Measurements from ENCODE around the gene PLCB4.

The PLCB4 gene

DNA sequence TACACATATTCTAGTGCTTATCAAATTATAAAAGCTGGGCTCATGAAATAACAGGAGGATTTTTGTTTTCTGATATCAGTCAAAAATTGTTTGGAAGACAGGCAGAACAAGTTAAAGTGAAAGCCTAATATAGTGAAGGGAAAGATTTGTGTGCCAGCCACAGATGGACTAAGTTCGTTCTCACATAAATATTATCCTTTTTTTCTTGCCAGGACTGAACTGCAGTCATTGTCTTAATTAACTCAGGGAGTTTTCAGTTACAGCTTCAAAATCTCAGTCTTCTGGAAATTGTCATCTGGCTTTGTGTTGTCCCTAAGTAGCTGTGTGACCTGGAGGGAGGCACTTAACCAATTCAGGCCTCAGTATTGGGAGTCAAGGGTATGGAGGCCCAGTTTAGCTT, 40.7 kb downstream of the PLCB4 start:
- no peak for DNase-seq

DNA sequence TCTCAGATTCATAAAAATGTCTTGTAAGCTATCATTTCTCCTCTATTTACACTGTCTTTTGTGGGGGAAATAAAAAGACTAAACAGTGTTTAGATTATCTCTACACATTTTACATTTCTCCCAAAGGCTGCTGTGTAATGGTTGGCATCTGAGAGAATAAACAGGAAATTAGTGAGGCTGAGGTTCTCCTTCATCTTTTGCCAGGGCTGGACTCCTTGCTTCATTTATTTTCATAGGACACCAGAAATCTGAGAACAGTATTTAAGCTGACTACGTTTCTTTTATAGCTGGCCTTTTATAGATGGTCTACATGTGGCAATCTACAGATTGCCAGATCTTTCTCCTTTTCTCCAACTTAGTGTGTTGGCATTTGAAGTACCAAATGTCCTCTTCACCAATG, 41.5 kb downstream of the PLCB4 start:
- no peak for DNase-seq

DNA sequence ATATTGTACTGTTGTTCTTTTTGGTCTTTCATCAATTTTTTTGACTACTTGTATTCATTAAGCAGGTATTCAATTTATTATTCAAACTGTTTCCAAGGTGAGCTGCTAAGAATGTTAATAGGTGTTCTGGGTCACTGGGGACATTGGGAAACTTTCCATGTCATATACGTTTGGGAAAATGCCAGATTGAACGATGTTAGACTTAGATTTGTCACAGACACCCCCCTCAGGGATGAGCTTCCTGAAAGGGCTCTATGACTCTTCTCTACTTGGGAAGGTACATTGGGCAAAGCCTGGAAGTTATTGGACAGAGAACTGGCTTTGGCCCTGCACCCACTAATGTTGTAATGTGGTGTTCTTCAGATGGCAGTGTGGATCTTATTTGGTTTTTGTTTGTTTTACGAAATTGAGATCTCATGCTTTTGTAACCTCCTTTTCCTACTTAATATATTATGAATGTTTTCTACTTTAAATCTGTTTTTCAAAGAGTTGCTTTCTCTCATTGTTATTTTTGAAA, 42.1 kb downstream of the PLCB4 start:
- DNase-seq: no peak

DNA sequence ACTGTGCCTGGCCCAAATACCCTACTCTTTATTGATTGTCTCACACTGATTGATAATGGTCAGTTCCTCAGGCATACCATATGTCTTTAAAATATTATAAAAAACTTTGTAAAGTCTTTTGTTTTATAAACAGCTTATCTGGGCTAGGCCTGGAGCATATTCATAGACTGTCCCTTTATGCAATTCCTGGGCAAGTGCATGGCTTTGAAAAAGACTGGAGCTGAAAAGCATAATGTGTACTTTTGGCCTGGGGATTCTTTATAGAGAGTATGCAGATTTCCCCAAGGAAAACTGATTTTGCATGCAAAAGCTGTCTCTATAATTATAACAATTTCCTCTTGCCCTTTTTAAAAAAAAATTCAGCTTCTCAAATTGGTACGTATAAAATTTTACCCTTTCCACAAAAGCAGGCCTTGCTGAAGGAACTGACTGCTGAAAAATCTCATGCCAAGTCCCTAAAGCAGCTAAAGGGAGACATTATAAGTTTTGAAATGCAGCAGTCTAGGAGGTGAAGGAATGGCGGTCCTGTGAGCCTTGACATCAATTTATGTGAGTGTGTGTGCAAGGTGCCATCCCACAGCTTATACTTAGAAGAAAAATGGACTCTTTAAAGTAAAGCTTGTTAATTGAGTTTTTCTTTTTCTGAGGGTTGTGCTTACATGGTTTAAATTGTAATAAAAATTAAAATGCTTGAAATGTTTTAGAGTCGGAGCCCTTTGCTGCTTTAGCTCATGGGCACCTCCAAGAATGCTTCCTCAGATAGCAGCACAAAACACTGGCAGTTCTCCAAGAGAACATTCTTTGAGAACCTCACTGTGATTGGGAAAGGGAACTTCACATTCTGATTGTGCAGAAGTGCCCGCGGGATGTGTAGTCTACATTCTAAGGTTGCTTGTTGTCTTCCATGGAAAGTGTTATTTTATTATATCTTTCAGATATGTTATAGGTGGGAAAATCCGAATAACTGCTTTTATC, 43.9 kb downstream of the PLCB4 start:
- no peak for DNase-seq

DNA sequence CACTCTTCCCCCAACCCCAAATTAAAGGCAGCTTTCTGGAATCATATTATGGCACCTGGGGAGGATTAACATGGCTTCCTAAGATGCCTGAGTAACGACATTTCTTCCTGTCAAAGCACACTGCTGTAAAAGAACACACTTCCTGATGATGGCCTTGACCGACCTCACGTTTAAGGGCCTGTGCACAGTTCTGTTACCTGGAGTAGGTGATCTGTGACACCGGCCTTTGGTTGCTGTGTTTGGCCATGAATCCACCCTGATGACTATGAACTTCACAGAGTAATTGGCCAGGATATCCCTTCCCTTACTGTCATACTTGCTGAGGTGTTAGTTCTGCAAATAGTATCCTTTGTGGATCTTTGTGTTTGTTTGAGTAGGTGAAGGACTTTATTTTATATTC, 45.8 kb downstream of the PLCB4 start:
- DNase-seq: no peak

DNA sequence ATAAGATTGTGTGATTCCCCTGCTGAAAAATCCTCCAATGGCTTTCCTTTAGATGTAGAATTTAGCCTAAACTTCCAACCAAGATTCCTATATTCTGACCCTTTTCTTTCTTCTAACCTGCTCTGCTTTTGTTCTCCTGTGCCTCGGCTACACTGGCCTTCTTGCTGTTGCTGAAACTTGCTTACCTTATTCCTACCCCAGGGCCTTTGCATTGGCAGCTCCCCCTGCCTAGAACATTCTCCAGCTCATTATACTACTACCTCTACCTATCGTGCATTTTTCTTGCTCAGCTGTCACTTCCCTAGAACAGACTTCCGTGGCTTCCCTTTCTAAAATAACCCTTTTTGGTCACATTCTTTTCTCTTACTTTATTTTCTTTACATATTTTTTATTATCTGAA, 48.7 kb downstream of the PLCB4 start:
- no peak for DNase-seq

DNA sequence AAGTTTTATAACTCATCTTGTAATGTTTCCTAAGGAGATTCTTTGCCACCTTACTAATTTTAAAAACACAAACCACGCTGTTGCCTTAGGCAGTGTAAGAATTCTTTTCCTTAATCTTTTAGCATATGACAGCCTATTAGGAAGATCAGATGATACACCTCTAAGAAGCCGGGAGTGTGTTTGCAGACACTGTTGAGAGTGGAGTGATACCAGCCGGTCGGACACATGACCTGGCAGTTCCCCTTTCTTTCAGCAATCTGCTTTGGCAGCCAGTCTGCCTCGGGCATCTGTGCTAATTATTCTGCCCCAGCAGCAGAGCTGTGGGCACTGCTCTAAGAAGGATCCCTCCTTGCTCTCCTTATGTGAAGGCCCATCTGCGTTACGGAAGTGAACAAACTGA, 50.9 kb downstream of the PLCB4 start:
- no peak for DNase-seq

DNA sequence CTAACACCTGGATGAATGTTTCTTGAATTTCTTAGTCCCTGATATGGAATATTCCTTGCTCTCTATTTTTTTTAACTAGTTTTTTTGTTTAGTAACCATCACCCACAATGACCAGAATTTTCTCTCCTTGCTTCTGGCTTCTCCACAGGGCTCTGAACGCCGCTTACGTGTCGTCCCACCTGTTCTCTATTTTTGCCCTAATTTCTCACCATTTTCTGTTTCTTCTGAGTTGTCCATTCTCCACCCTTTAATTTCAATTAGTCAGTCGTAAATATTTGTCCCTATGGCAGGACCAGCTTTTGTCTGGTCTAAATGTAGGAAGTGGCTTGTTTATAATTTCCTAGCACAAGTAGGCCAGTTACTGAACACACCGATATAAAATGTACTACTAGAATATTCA, 52.3 kb downstream of the PLCB4 start:
- DNase-seq: no peak

DNA sequence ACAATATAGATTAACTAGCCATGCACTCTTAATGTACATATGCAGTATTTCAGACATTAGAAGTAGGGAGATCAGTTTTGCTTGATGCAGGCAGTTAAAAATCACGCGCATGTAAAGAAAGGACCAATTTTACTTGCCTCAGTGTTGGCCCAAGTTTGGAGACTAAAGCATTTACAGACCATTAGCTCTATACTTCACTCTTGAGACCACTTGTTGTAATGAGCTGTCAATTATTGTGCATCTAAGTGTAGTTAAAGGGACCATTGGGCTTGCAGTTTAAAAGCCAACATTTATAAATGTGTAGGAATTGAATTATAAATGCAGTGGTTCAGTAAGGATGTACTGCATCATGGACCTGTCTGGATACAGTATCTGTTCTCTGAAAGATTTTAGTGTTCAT, 53.7 kb downstream of the PLCB4 start:
- no peak for DNase-seq

DNA sequence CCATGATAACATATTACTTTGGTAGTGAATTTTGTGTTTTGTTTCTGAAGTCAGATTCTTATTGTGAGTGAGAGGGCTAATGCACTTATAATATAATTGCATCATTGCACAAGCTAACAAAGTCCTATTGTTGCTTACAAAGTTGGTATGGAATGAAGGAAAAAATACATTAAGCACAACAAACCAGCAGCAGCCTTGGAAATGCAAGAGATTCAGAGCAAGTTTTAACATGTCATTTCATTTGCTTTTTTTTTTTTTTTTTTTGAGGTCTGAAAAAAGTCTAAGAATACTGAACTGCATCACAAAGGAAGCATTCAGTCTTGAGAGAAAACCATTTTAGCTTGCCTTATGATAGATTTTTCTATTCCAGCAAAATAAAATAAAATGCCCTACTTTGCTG, 57.6 kb downstream of the PLCB4 start:
- DNase-seq: no peak

DNA sequence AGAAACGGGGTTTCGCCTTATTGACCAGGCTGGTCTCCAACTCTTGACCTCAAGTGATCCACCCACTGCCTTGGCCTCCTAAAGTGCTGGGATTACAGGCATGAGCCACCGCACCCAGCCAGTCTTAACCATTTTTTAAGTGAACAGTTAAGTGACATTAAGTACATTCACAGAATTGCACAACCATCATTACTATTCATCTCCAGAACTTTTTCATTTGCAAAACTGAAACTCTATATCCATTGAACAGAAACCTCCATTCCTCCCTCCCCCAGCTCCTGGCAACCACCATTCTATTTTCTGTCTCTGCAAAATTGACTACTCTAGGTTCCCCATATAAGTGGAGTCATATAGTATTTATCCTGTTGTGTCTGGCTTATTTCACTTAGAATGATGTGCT, 59.7 kb downstream of the PLCB4 start:
- no peak for DNase-seq

DNA sequence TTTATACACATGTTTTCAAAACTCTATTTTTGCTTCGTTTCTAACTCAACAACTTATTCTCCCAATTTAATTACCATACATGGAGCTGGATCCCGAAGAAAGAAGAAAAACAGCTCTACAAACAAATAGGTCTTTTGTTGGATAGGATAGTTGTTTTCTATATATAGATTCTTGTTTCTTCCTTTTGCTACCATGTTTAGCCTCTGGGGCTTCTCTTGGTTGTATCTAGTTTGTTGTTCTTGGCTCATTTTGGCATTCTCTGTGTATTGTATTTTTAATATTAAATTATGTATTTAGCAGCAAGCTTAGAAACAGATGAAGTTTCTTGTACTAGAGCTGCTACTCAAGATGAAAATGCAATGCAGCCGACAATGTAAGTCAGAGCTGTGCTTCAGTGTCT, 60.9 kb downstream of the PLCB4 start:
- DNase-seq: no peak

DNA sequence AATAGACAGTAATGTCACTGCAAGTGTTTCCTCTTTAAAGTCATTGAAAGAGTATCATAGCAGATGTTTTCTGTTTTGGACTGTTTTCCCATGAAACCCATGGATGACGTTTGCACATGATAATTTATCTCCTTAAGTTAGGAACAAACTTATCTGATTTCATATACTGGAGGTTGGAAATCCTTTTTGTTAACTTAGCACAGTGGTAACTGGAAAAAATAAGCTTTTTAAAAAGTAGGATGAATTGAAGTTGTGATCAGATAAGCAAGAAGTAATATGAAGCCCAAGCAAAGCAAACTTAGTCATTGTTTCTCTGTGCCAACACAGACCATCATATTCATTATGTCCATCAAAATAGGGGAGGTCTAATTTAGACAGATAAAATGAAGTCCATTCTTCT, 61.6 kb downstream of the PLCB4 start:
- DNase-seq: no peak

DNA sequence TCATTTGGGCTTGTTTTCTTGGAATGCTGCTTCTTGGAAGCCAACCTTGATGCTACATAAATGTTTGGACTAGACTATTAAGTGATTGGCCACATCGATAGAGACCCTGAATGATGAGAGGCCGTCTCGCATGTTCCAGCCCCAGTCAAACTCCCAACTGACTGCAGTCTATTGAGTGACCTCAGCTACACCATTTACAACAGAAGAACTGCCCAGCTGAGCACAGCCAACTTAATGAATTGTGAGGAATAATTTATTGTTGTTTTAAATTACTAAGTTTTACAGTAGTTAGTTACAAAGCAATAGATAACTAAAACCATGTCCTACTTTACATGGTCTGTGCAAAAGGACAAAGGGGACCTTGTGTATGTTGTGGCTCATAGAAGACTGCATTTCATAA, 63.0 kb downstream of the PLCB4 start:
- DNase-seq: no peak

DNA sequence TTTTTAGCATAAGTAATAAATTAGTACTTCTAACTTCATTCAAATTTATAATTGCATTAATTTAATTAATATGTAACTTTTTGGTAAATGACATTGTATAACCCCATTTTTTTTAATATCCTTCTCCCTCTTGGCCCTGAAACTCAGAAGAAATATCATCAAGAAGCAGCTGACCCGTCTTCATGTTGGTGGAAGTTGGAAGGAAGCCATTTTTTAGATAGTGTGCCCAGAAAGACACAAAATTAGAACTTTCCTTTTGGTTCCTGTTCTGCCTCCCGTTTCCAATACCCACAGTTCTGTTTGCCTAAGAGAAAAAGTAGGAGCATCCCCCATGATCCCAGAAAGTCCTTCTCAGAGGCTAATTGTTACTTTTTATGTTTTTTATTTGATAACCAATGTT, 65.5 kb downstream of the PLCB4 start:
- no peak for DNase-seq

DNA sequence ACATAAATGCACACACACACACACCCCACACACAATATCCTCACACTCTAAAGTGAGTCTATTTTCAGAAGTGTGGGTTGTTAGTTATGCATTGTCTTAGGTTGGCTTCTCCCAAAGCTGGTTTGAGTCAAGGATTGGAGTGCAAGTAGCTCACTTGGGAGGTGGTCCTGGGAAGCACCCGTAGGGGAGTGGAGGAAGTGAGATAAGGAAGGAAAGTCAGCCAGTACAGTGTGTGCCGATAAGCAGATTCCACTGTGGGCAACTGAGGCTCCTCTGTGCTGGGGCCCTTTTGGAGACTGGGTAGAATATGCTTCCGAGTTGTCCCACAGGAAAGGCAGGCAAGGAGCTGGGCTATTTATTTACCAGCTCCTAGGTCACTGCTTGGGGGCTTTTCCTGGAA, 67.2 kb downstream of the PLCB4 start:
- no peak for DNase-seq

DNA sequence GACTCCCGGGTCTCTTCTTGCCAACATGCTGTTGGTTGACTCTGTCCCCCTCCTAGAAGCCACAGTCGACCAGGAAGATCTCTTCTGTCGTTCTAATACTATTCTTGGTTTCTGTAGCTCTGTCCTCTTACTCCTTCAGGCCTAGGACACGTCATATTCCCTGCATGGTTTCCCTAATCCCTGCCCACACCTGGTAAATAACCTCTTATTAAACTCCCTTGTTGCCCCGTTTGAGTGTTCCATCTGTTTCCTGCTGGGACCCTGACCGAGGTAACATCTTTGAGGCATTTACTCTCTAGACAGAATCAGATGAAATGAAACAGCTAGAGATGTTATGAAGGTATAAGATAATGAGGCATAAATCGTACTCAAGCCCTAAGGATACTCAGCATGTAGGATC, 68.1 kb downstream of the PLCB4 start:
- DNase-seq: no peak

DNA sequence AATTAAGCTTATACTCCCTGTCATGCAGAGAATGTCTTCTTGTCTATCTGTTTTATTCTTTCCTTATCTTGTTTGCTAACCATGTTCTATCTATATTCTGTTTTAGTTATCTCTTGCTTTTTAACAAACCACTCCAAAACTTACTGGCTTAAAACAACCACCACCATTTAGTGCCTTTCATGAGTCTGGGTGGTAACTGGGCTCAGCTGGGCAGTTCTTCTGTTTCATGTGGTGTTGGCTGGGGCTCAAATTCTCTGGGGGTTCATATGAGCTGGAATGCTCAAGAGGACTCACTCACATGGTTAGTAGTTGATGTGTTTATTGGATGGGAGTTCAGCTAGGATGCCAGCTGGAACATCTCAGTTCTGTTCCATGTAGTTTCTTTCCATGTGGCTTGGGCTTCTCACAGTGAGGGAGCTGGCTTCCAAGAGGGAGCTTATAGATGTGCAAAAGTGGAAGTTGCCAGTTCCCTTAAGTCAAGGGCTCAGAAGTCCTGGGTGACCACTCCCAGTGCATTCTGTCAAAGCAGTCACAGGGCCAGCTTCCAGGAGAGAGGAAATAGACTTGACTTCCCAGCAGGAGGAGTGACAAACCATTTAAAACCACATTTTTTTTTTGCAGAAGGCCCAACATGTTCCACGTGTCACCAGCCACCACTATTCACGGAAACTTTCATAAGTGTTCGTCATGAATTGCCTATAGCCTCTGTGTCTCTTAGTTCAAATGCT, 70.4 kb downstream of the PLCB4 start:
- no peak for DNase-seq

DNA sequence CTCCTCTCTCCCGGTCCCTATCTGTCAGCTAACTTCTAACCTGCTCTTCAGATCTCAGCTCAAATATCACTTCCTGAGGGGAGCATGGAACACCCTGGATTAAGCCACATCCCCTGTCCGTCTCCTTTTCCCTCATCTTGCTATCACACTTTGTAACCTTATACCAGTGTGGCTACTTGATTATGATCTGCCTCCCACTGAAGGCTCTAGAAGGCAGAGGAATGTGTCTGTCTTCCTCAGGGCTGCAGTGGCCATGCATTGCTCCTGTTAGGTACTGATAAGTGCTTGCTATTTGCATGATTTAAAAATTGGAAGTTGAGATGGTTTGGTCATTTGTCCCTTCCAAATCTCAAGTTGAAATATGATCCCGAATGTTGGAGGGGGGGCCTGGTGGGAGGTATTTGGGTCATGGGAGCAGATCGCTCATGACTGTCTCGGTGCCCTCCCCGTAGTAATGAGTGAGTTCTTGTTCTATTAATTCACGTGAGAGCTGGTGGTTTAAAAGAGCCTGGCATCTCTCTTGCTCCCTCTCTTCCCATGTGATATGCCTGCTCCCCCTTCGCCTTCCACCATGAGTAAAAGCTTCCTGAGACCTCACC, 71.4 kb downstream of the PLCB4 start:
- no peak for DNase-seq

DNA sequence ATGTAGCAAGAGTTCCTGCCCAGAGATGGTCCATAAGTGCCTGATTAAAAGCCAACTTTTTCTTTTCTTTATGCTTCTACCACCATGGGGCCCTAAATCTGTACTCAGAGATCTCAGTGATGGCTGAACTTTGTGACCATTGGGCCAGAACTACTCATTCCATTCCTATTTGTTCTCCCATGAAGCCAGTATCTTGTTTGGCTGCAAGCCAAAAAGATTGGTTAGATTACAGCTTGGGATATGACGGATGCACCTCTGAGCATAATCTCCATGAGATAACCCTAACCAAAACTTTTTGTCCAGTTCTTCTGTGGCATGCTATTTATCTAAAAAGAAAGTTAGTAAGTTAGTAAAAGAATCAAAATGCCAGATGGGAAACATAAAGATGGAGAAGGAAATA, 72.2 kb downstream of the PLCB4 start:
- DNase-seq: no peak

DNA sequence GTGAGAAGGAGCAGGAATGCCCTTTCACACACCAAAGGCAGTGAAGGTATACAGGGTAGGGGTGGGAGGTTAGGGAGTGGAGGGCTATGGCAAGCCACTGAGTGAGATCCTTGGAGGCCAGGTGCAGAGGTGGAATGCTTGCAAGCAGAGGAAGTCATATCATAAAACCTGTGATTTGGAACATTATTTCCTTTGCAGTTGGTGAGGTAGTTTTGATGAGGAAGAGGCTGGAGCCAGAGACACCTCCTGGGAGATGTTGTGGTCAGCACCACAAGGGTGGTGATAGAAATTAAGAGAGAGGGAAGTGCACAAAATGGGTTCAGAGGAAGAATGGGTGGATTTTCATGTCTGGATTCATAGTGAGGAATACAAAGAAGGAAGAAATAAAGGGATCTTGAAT, 73.0 kb downstream of the PLCB4 start:
- DNase-seq: no peak

DNA sequence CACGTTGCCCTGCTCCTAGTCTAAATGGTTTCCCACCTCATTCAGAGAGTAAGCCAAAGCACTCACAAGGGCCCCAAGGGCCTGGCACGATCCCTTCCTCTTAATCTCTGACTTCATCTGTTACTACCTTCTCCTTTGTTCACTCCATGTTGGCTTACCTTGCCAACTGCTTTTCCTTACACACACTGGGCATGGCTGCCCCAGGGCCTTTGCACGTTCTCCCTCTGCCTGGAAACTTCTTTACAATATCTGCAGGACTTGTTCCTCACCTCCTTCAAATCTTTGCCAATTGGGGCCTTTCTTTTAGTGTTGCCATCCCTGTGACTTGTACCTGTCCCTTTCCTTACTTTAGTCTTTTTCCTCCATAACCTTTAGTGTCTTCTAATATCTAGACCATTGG, 73.9 kb downstream of the PLCB4 start:
- no peak for DNase-seq

DNA sequence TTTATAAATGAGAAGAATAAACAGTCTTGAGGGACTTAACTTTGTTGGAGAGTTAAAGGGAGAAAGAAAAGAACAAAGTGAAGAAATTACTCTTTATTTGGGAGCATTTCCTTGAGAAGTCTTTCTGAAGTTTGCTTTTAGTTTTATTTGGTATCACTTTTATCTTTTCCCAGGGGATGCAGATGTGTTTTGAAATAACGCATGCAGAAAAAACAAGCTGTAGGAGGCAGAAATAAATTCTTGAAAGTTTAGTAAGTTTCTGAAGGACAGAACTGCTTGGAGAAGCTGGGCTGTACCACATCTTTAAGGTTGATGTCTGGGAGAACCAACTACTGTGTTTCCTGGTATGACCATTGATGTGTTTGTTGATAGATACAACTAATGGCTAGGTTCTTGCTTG, 75.0 kb downstream of the PLCB4 start:
- no peak for DNase-seq

DNA sequence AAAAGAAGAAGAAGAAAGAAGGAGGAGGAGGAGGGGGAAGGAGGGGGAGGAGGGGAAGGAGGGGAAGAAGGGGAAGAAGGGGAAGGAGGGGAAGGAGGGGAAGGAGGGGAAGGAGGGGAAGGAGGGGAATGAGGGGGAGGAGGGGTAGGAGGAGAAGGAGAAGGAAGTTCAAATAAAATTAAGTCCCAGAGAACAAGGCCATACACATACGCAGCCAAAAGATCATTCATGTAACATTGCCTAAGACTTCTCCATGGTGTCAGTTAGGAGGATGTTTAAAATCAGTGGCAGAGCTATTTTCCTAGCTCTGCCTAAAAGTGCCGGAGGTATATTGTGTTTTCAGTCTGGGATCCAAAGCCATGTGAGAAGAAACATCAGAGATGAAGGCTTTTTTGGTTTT, 75.8 kb downstream of the PLCB4 start:
- DNase-seq: no peak

Measured in CD4-positive, alpha-beta T cell treated with Interleukin-17A for 1 hour (primary cell).